K562 (cell line): Measurements from ENCODE around the gene MT1HL1.

ENCODE experiments used
- CTCF ChIP-seq, 3 experiments: IDR thresholded peaks in 2 of 3; conservative IDR thresholded peaks in 1 of 3; 2 replicates each; pipeline ENCODE4 v1.5.1; 2011 to 2012; ENCODE audit warnings: low read length in 3 of 3, mild to moderate bottlenecking in 3 of 3, control low read depth in 2 of 3, improper control_type of control experiment in 1 of 3, inconsistent platforms in 1 of 3, low read depth in 1 of 3, mixed read lengths in 1 of 3, moderate library complexity in 1 of 3; ENCODE audit not compliant: insufficient read depth in 2 of 3
- MYC ChIP-seq, 2 experiments: fragments of 250-450 bp in 1 of 2; sonication (Bioruptor Pico) in 1 of 2; IDR thresholded peaks; 2 replicates each; pipeline versions ENCODE4 v1.5.1 to v1.6.1; 2012 to 2021; ENCODE audit warnings: low read depth in 2 of 2, borderline replicate concordance in 1 of 2, improper control_type of control experiment in 1 of 2, low read length in 1 of 2, mild to moderate bottlenecking in 1 of 2, moderate library complexity in 1 of 2

DNA sequence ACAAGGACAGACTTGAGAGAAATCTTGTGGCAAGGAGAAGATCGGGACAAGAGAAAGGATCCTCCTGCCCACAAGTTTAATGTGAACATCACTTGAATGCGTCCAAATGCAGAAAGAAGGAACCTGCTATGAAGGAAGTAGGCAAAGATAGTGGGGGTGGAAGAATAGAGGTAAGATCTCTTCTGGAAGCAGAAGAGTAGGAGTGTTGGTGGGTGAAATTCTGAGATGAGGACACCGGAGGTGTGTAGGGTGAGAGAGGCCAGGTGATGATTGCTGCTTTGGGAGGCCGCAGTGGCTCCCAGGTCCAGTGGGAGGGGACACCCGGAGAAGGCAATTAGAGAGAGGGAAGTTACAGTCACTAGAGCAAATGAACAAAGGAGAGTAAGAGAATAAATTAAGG, 44.6 kb upstream of the MT1HL1 start:
- TF ChIP-seq MYC (IDR thresholded peaks at IDR 0.05; ENCODE audit: low read depth, low read length), result no peak
- TF ChIP-seq MYC (CRISPR knock-in tag; IDR thresholded peaks at IDR 0.05; ENCODE audit: borderline replicate concordance, low read depth), result no peak
- TF ChIP-seq CTCF (IDR thresholded peaks at IDR 0.05 in 2 of 3, conservative IDR thresholded peaks at IDR 0.05 in 1 of 3; ENCODE audit: insufficient read depth in 2 of 3, low read depth in 1 of 3, low read length in 3 of 3), result no peak
